GM12874 (cell line): ENCODE data around the gene SNX17.

Experiments used
- CTCF ChIP-seq: IDR thresholded peaks from 2 replicates; pipeline ENCODE4 v1.5.1; 2011; ENCODE audit warnings: low read depth, mild to moderate bottlenecking, control low read depth, low read length, moderate library complexity; ENCODE audit not compliant: insufficient read depth

The SNX17 gene

GRCh38 chr2:27416151-27416550, 45.7 kb downstream of the SNX17 start:
- TF ChIP-seq CTCF = no peak

- no peak for TF ChIP-seq CTCF
Measured at GRCh38 chr2:27420996-27421395, 50.6 kb downstream of the SNX17 start.

- no peak for TF ChIP-seq CTCF
Measured at GRCh38 chr2:27421660-27422250, 51.3 kb downstream of the SNX17 start.

- TF ChIP-seq CTCF = no peak
Measured at GRCh38 chr2:27422958-27423357, 52.5 kb downstream of the SNX17 start.
